GM19395 (cell line): Measurements from ENCODE around the gene ZNF831.

Source experiments
- ATAC-seq: cut with Tn5 transposase; IDR thresholded peaks from one replicate; pipeline ENCODE4 v1.9.1; 2021; ENCODE audit warnings: mild to moderate bottlenecking, moderate library complexity; ENCODE audit not compliant: unreplicated experiment

ZNF831 gene

GRCh38 chr20:59297686-59298085, 134.1 kb downstream of the ZNF831 start:
- ATAC-seq = no peak

GRCh38 chr20:59299945-59300332, 136.3 kb downstream of the ZNF831 start:
- ATAC-seq = no peak

GRCh38 chr20:59300333-59301081, 136.9 kb downstream of the ZNF831 start, which contains the start of gene EDN3:
Gene EDN3, plus strand, starts transcription at chr20:59300611. Its CDS starts 202 bp downstream, at chr20:59300813.
- ATAC-seq = no peak

GRCh38 chr20:59301343-59302007, 137.9 kb downstream of the ZNF831 start:
- ATAC-seq = no peak

GRCh38 chr20:59305908-59306655, 142.5 kb downstream of the ZNF831 start:
- ATAC-seq = no peak

- ATAC-seq = no peak
Measured at GRCh38 chr20:59307270-59307669, 143.6 kb downstream of the ZNF831 start.
